Stimulated activated CD4-positive, alpha-beta T cell treated with anti-CD3 and anti-CD28 coated beads, Interleukin-1b, Interleukin-23, amount 100 ng/mL, for 4 hours (primary cell): ENCODE results near the gene SH3RF1.

Experiments used
- DNase-seq, 2 donors: peaks; one replicate each; pipeline ENCODE4 v3.0.0-alpha.2; 2020; ENCODE audit warnings: low read depth in 2 of 2

The SH3RF1 gene

DNA sequence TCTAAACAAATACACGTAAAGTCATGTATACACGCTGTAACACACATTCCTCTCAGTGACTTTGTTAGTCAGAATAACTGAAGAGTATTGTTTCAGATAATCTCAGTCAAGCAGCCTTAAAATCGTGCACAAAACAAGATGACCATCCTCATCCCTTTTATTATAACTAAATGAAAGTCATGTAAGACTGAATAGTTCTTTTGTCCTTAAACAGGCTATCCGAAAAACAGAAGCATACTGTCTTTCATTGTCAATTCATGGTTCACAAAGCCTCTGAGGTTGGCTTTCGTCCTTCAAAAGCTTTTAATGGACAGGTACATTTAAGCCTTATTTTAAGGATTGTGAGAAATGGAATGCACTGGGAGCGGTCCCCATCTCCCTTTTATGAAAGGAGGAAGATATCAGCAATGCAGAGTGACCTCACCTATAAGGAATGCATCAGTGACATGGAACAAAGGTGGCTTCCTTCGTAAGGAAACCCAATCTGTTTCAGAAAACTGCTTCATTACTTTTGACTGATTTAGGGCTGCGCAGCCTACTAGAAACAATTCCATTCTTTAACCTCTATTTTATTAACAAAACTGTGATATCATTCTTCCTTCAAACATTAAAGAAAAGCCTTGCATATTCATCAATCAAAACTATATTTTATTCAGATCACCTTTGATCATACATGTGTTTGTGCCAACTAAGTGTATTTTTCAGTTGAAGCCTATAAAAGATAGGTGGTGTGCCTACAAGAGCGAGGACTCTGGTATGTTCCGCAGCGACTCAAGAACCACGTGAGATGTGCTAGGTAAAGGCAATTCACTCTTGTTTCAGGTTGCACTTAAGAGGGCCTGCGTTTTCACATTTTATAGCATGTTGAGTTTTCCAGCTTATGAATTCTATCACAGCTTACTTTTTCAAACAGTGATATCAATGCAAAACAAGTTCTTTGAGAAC lies 19.2 kb downstream of the SH3RF1 start:
- no peak for DNase-seq

- no peak for DNase-seq
Measured at GRCh38 chr4:169250796-169251195, 20.0 kb downstream of the SH3RF1 start.

DNA sequence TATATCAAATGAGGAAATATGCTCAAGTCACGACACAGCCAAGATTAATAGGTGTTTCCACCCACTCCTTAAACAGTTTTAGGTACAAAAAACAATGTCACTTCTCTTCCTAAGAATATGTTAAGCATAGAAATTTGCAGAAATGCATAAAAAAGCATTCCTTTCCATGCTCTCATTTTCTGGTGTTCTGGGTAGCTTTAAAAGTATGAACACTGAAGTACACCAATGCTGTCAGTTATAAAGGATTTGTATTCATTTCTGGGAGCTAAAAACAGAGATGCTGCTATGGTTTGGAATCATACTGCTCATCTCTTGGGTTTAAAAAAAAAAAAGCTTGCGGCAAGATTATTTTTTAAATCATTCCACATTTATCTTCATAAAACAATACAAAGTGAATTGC lies 20.8 kb downstream of the SH3RF1 start:
- no peak for DNase-seq

- DNase-seq: no peak
Measured at GRCh38 chr4:169249214-169249973, 21.4 kb downstream of the SH3RF1 start.

GRCh38 chr4:169248645-169249044 lies 22.1 kb downstream of the SH3RF1 start:
- no peak for DNase-seq

DNA sequence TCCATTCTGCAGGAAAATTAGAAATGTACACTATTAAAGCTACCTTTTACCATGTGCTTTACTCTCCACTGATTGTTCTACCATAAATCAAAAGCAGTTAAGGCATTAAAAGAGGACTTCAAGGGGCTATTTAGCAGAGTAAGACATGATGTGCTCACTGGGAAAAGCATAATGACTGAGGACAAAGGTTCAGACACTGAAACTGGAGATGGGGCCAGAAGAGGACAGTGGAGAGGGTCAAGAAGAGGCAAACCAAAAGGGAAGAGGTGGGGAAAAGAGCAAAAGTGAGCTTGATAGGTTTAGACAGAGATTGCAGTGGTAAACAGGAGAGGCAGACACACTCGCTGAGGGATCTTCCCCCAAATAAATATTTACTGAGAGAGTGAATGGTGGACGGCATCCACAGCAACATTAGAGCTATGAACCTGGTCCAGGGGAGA lies 23.8 kb downstream of the SH3RF1 start:
- no peak for DNase-seq

GRCh38 chr4:169246279-169246678 lies 24.5 kb downstream of the SH3RF1 start:
- no peak for DNase-seq

GRCh38 chr4:169245061-169245460 lies 25.7 kb downstream of the SH3RF1 start:
- DNase-seq: no peak

- no peak for DNase-seq
Measured at GRCh38 chr4:169243825-169244609, 26.7 kb downstream of the SH3RF1 start.

DNA sequence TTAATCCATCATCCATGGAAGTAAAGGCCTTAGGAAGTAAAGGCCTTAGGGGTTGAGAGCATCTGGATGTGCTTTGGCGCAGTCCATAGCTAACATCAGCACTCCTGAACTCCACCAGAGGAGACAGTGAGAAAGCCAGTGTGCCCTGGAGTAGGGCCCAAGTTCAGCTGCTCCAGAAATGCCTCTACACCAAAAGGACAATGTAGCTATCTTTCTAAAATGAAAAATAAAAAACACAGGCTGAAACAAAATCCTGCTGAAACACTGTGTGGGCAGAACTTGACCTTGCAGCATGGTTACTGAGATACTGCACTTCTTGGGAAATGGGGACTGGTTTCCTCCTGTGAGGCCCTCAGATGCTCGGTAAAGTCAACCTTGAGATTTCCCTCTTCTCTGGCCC lies 29.3 kb downstream of the SH3RF1 start:
- no peak for DNase-seq

DNA sequence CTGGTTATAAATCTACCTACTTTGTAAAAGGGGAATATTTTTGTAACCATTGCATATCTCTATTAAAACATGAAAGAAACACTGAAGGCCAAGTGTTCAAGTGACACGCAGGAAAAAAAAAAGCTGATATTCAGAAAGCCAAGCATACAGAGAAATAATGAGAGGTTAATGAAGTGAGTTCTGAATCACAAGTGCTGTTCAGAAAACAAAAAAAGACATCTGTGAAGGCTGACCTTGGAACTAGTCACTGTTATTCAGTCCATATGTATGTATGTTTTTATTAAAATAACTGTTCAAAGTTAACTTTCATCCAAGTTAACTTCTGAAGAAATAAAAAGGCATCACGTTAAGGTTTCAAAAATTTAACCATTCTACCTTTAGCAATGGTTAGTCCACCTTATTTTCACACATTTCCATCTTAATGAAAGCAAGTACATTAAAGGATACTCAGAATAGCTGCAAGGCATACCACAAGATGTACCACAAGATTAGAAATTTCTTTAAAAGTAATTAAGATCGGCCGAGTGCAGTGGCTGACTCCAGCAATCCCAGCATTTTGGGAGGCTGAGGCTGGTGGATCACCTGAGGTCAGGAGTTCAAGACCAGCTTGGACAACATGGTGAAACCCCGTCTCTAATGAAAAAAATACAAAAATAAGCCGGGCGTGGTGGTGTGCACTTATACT lies 31.4 kb downstream of the SH3RF1 start:
- no peak for DNase-seq

DNA sequence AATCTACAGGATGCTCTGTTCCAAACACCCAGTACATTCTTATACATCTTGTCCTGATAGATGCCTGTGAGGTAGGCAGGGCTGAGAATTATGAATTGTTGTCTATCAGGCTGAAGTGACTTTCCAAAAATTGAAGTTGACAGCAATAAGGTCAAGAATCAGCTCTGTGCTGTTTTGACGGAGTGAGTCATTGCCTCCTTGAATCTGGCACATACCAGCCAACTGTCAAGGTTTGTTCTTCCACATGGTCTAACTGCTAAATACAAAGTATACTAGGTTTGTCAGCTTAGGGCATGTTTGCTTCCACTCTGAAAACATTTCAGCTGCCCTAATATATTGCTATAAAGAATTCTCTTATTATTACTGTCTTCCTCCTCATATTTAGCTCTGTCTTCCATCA lies 32.3 kb downstream of the SH3RF1 start:
- no peak for DNase-seq

GRCh38 chr4:169236873-169237626 lies 33.7 kb downstream of the SH3RF1 start:
- DNase-seq: no peak

DNA sequence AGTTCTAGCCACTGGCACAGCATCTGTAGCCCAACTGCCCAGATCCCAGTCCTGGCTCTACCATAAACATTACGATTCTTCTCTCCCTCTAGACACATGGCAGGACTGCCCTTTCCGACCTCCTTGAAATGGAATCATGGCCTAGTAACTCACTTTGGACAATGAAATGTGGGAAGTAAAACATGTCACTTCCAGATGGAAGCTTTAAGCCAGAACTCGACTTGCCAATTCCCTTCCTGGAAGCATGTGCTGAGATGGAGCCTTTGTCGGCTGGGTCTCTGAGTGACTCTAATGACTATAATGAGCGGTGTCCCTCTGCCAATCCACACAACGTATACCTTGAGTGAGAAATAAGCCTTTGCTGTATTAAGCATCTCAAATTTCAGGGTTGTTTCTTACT lies 34.7 kb downstream of the SH3RF1 start:
- DNase-seq: no peak

- DNase-seq: no peak
Measured at GRCh38 chr4:169234137-169234855, 36.5 kb downstream of the SH3RF1 start.

DNA sequence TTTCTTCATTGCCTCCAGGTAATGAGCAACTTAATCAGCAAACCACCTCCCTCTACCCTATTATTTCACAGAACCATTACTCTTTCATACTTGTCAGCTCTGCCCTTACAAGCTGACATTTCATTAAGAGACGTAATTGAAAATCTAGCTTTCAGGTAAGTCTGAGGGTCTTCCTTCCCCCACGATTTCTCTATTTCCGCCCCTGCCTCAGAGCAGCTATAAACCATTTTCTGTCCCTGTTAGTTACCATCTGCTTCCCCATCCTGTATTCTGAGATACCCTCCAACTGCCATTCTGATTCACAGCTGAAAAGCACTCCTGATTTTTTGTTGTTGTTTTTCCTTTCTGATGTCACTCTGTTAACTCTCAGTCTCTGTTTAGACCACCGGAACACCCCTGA lies 37.1 kb downstream of the SH3RF1 start:
- no peak for DNase-seq

GRCh38 chr4:169231647-169232262 lies 39.0 kb downstream of the SH3RF1 start:
- DNase-seq: no peak

DNA sequence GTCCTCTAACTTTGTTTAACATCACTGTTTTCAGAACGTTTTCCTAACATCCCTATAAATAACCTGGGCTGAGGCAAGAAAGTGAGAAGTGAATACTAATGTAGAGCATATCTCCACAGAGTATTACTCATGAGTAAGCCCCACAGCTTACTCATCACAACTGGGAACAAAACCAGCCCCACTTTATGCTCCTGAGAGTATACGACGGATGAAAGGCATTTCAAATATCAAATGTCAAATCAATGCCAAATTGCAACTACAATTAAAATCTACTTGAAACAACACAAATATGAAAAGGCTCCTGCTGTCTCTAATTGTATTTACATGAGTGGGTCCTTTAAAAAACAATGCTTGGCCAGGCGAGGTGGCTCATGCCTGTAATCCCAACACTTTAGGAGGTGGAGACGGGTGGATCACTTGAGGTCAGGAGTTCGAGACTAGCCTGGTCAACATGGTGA lies 41.2 kb downstream of the SH3RF1 start:
- DNase-seq: no peak

DNA sequence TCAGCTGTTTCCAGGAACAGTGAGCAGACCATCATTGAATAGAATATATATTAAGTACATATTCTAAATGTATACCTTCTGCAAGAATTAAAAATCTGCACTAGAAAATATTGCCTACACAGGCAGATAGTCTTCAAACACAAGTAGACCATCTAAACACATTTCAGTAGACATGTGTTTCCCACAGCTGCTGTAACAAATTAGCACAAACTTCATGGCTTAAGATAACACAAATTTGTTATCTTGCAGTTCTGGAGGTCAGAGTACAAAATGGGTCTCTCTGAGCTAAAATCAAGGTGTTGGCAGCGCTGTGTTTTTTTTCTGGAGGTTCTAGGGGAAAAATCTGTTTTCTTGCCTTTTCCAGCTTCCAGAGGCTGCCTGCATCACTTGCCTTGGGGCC lies 42.7 kb downstream of the SH3RF1 start:
- DNase-seq: no peak

- no peak for DNase-seq
Measured at GRCh38 chr4:169226565-169226964, 44.2 kb downstream of the SH3RF1 start.
